PC-3 (cell line): ENCODE measurements around the gene LENG1. TPM values are rescaled to one million over a fixed set of nuclear protein-coding genes. Genes with fewer than 3 reads are reported as not detected.

ENCODE experiments used
- ATAC-seq: fragments of 200-7000 bp; cut with Tn5 transposase; 2 replicates; pipeline ENCODE4 v1.9.1; 2020; ENCODE audit warnings: mild to moderate bottlenecking, moderate library complexity
- BruUV-seq: library from RNA; stranded (reverse); fragments of 400-500 nt; replicated peaks from 2 replicates; lab custom pipeline; 2021; lab: Mats Ljungman, UMichigan
- CTCF ChIA-PET: fragments of 300-600 bp; sonication (Branson Sonifier 250); formaldehyde crosslinking; loops from one replicate; lab custom pipeline; 2022; ENCODE audit warnings: antibody characterized with exemption; lab: Charles Lee
- POLR2A ChIA-PET: fragments of 300-600 bp; sonication (Branson Sonifier 250); formaldehyde crosslinking; loops from one replicate; lab custom pipeline; 2022; ENCODE audit warnings: antibody characterized with exemption; ENCODE audit not compliant: unreplicated experiment; lab: Charles Lee
- DNase-seq: peaks from one replicate; pipeline ENCODE4 v3.0.0-alpha.2; 2015
- H2AFZ ChIP-seq: fragments of 300-600 bp; sonication (generic); 2 replicates; pipeline ENCODE4 v1.6.0; 2016; ENCODE audit warnings: antibody characterized with exemption, low read length
- H3F3A ChIP-seq: fragments of 300-600 bp; sonication (generic); one replicate; pipeline ENCODE4 v1.6.0; 2017; ENCODE audit warnings: antibody characterized with exemption, low read length, control low read depth, mild to moderate bottlenecking; ENCODE audit not compliant: unreplicated experiment
- H3K27ac ChIP-seq: fragments of 300-600 bp; sonication (generic); 2 replicates; pipeline ENCODE4 v1.5.1; 2016; ENCODE audit warnings: mild to moderate bottlenecking, low read length
- H3K27me3 ChIP-seq: fragments of 300-600 bp; sonication (generic); 2 replicates; pipeline ENCODE4 v1.6.1; 2016; ENCODE audit warnings: low read length, mixed read lengths
- H3K36me3 ChIP-seq: fragments of 300-600 bp; sonication (generic); 2 replicates; pipeline ENCODE4 v1.6.1; 2016; ENCODE audit warnings: low read depth, mixed run types, low read length, mixed read lengths
- H3K4me1 ChIP-seq: fragments of 300-600 bp; sonication (generic); 2 replicates; pipeline ENCODE4 v1.5.1; 2016; ENCODE audit warnings: low read length; ENCODE audit not compliant: insufficient read depth
- H3K4me2 ChIP-seq: fragments of 300-600 bp; sonication (generic); 2 replicates; pipeline ENCODE4 v1.6.0; 2016; ENCODE audit warnings: low read length
- H3K4me3 ChIP-seq: fragments of 300-600 bp; sonication (generic); 2 replicates; pipeline ENCODE4 v1.5.1; 2016; ENCODE audit warnings: mild to moderate bottlenecking, low read length, mixed read lengths
- H3K79me2 ChIP-seq: fragments of 300-600 bp; sonication (generic); 2 replicates; pipeline ENCODE4 v1.6.1; 2017; ENCODE audit warnings: low read length, mixed read lengths
- H3K9ac ChIP-seq: fragments of 300-600 bp; sonication (generic); 2 replicates; pipeline ENCODE4 v1.6.0; 2016; ENCODE audit warnings: mild to moderate bottlenecking, low read length
- H3K9me2 ChIP-seq: fragments of 300-600 bp; sonication (generic); replicated peaks from 2 replicates; pipeline ENCODE4 v1.6.1; 2016; ENCODE audit warnings: mixed run types, low read length, mixed read lengths
- H3K9me3 ChIP-seq: fragments of 300-600 bp; sonication (generic); 2 replicates; pipeline ENCODE4 v1.6.1; 2016; ENCODE audit warnings: low read length, mixed read lengths
- H4K20me1 ChIP-seq: fragments of 300-600 bp; sonication (generic); 2 replicates; pipeline ENCODE4 v1.6.1; 2016; ENCODE audit warnings: low read length, mixed read lengths
- EZH2 ChIP-seq: fragments of 300-600 bp; sonication (generic); IDR thresholded peaks from one replicate; pipeline ENCODE4 v1.6.1; 2017; ENCODE audit warnings: antibody characterized with exemption, mild to moderate bottlenecking, low read length; ENCODE audit not compliant: unreplicated experiment
- EZH2phosphoT487 ChIP-seq: fragments of 300-600 bp; sonication (generic); IDR thresholded peaks from 2 replicates; pipeline ENCODE4 v1.6.1; 2018; ENCODE audit warnings: mild to moderate bottlenecking, antibody characterized with exemption, low read length, borderline replicate concordance
- intact Hi-C: fragments of 100-400 bp; cut with micrococcal nuclease; formaldehyde crosslinking; loops from 2 replicates; pipeline ENCODE4 v1.9.0; 2023
- total RNA-seq: library from RNA; depleted of rRNA; stranded (reverse); fragments of >200 nt; gene quantifications from 2 replicates; pipeline ENCODE4 v1.2.3, GENCODE V29; 2014
- TF ChIP-seq, protein P1 (sequence below): fragments of 300-600 bp; sonication (generic); conservative IDR thresholded peaks from 2 replicates; pipeline ENCODE4 v1.5.1; 2017; ENCODE audit warnings: antibody characterized with exemption, low read depth, mild to moderate bottlenecking, low read length

LENG1 gene
- total RNA-seq, 1 experiment from 2014 or later, result 13.6 TPM

DNA sequence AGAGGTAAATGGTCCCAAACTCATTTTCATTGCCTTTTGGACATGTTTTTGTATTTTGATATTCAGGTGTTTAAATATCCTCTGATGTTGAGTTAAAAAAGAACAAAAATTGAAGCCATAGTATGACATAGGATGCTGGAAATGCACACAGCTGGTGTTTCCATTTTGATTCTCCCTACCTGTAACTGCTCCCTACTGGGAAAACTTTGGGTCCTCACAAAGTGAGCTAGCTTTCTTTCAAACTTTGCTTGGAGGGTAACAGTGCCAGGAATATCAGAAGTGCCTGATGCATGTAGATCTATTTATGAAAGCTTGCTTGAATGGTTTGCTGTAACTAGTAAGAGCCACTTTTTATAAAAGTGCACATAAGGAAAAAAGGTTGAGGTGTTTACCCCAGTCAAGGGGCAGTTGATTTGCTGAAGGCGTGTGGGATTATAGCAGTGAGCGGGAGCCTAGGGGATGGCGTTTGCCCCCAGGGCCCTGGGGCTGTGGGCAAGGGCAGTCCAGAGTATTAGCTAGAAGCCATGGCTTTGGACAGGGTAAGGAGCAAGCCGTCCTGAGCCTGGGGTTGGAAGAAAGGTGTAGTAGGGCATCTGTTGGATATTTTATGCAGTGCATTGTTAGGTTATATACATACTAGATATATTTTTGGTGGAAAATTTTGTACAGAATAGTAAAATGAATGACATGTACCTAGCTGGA, 45.4 kb upstream of the LENG1 start:
- POLR2A ChIA-PET, result interaction anchor here (1.6 kb wide), 1 partner anchor 15 kb away, joined by 5 read pairs; the partner anchor contains the start of gene MBOAT7

DNA sequence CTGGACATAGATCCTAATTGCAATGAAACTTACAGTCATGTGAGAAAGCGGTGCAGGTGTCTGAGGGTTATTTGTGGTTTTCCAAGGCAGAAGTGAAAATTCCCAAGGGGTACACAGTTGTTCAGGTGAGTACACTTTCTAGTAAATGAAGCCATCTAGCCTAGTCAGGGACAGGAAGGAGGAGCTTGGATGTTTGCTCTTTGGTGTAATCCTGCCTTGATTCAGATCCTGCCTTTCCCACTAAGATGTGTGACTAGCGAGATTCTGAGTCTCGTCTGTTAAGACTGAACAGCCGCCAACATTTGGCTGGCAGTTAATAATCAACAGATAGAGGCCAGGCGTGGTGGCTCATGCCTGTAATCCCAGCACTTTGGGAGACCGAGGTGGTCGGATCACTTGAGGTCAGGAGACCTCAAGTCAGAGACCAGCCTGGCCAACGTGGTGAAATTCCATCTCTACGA, 43.7 kb upstream of the LENG1 start:
- H3K36me3 ChIP-seq, result peaks cover 70% of the 10 kb centered on the region
- no peaks in the 10 kb centered on the region for H3K27me3 ChIP-seq
- H3K4me2 ChIP-seq, result peak overlapping the region; percentile 93
- no peak overlapping the region for H2AFZ ChIP-seq
- peaks cover 40% of the 10 kb centered on the region for H3F3A ChIP-seq
- H3K9me3 ChIP-seq, result no peaks in the 10 kb centered on the region
- peak overlapping the region; percentile 96 for H3K4me3 ChIP-seq
- peaks cover 48% of the 10 kb centered on the region for H3K4me1 ChIP-seq
- ATAC-seq (peak; percentile 29), DNase-seq (peak; percentile 46)
- peaks cover 81% of the 10 kb centered on the region for H3K79me2 ChIP-seq
- TF ChIP-seq, protein P1, sequence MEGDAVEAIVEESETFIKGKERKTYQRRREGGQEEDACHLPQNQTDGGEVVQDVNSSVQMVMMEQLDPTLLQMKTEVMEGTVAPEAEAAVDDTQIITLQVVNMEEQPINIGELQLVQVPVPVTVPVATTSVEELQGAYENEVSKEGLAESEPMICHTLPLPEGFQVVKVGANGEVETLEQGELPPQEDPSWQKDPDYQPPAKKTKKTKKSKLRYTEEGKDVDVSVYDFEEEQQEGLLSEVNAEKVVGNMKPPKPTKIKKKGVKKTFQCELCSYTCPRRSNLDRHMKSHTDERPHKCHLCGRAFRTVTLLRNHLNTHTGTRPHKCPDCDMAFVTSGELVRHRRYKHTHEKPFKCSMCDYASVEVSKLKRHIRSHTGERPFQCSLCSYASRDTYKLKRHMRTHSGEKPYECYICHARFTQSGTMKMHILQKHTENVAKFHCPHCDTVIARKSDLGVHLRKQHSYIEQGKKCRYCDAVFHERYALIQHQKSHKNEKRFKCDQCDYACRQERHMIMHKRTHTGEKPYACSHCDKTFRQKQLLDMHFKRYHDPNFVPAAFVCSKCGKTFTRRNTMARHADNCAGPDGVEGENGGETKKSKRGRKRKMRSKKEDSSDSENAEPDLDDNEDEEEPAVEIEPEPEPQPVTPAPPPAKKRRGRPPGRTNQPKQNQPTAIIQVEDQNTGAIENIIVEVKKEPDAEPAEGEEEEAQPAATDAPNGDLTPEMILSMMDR, result no peak
- TF ChIP-seq EZH2 (no peak), EZH2phosphoT487 (no peak)
- no peak overlapping the region for H3K27ac ChIP-seq
- peak overlapping the region; percentile 98 for H3K9ac ChIP-seq
- CTCF ChIA-PET, result interaction anchor here (1.0 kb wide), 1 partner anchor 14 kb away, joined by 6 read pairs; the partner anchor contains the start of gene MBOAT7
- POLR2A ChIA-PET, result interaction anchor here (0.5 to 0.6 kb wide), 2 partner anchors 13 to 62 kb away, joined by 3 to 13 read pairs; no protein-coding TSS in a partner anchor
- no peaks in the 10 kb centered on the region for H3K9me2 ChIP-seq
- no TSS peak for BruUV-seq
- intact Hi-C loops, result loop anchor here (5.0 kb wide), 1 partner anchor 41 kb away; no protein-coding TSS in a partner anchor
- peaks cover 73% of the 10 kb centered on the region for H4K20me1 ChIP-seq

More for the DNA sequence above, 45.4 kb upstream of the LENG1 start:
- Histone ChIP-seq H3K27ac (no peak overlapping the region), H3F3A (peaks cover 51% of the 10 kb centered on the region), H3K4me3 (peak overlapping the region; percentile 96), H3K9me3 (no peaks in the 10 kb centered on the region), H3K9ac (no peak overlapping the region), H3K36me3 (peaks cover 74% of the 10 kb centered on the region), H3K27me3 (no peaks in the 10 kb centered on the region), H2AFZ (no peak overlapping the region), H3K79me2 (peaks cover 82% of the 10 kb centered on the region), H4K20me1 (peaks cover 89% of the 10 kb centered on the region), H3K9me2 (no peaks in the 10 kb centered on the region), H3K4me1 (peaks cover 64% of the 10 kb centered on the region), H3K4me2 (peak overlapping the region; percentile 93)
- DNase-seq (no peak), ATAC-seq (no peak)
- no TSS peak for BruUV-seq
- CTCF ChIA-PET, result no interaction called here
- intact Hi-C loops, result loop anchor here (5.0 kb wide), 1 partner anchor 43 kb away; no protein-coding TSS in a partner anchor
- TF ChIP-seq, protein P1, result no peak
- no peak for TF ChIP-seq EZH2phosphoT487
- no peak for TF ChIP-seq EZH2
